IPS-11a (cell line): ENCODE data around the gene KIR2DL1.
"Not testable (repeated sequence)": the region's sequence is repeated elsewhere in the genome, so short reads cannot be mapped to it uniquely, and the experiment has no call there.

ENCODE experiments used
- H3K4me3 ChIP-seq: one replicate; pipeline ENCODE4 v1.5.1; 2013; ENCODE audit warnings: low read depth, low read length, control low read depth

KIR2DL1 gene

GRCh38 chr19:54771018-54771960 is 1.7 kb downstream of the KIR2DL1 start:
- H3K4me3 ChIP-seq, result not testable (repeated sequence)

GRCh38 chr19:54772666-54773065 is 3.1 kb downstream of the KIR2DL1 start:
- not testable (repeated sequence) for H3K4me3 ChIP-seq

- H3K4me3 ChIP-seq, result not testable (repeated sequence)
These were observed 5.7 kb downstream of the KIR2DL1 start for GRCh38 chr19:54775095-54775815.

GRCh38 chr19:54775830-54776229 is 6.2 kb downstream of the KIR2DL1 start:
- not testable (repeated sequence) for H3K4me3 ChIP-seq

GRCh38 chr19:54777851-54778250 is 8.3 kb downstream of the KIR2DL1 start:
- H3K4me3 ChIP-seq, result not testable (repeated sequence)

- H3K4me3 ChIP-seq, result not testable (repeated sequence)
These were observed 9.3 kb downstream of the KIR2DL1 start for GRCh38 chr19:54778896-54779295.

- H3K4me3 ChIP-seq, result not testable (repeated sequence)
These were observed 13.3 kb downstream of the KIR2DL1 start for GRCh38 chr19:54782916-54783315.

- not testable (repeated sequence) for H3K4me3 ChIP-seq
These were observed 16.6 kb downstream of the KIR2DL1 start for GRCh38 chr19:54786091-54786723.

- H3K4me3 ChIP-seq, result not testable (repeated sequence)
These were observed 18.6 kb downstream of the KIR2DL1 start for GRCh38 chr19:54788154-54788553.

GRCh38 chr19:54790711-54791110 is 21.1 kb downstream of the KIR2DL1 start:
- H3K4me3 ChIP-seq, result no peak overlapping the region

- H3K4me3 ChIP-seq, result no peak overlapping the region
These were observed 21.9 kb downstream of the KIR2DL1 start for GRCh38 chr19:54791476-54791875.

- no peak overlapping the region for H3K4me3 ChIP-seq
These were observed 23.2 kb downstream of the KIR2DL1 start for GRCh38 chr19:54792814-54793213.

- no peak overlapping the region for H3K4me3 ChIP-seq
These were observed 26.2 kb downstream of the KIR2DL1 start for GRCh38 chr19:54795758-54796157.

- no peak within 1 kb of the TSS for H3K4me3 ChIP-seq
These were observed 33.8 kb downstream of the KIR2DL1 start, which contains the start of gene KIR2DL4 for GRCh38 chr19:54803410-54803809. Gene KIR2DL4, plus strand, starts transcription at chr19:54803610. Its CDS starts 42 bp downstream, at chr19:54803652.

- H3K4me3 ChIP-seq, result no peak overlapping the region
These were observed 34.5 kb downstream of the KIR2DL1 start for GRCh38 chr19:54804101-54804500.

- H3K4me3 ChIP-seq, result no peak overlapping the region
These were observed 35.0 kb downstream of the KIR2DL1 start for GRCh38 chr19:54804571-54804970.

GRCh38 chr19:54805665-54806515 is 36.3 kb downstream of the KIR2DL1 start:
- no peak overlapping the region for H3K4me3 ChIP-seq

- H3K4me3 ChIP-seq, result no peak overlapping the region
These were observed 36.9 kb downstream of the KIR2DL1 start for GRCh38 chr19:54806516-54806838.

GRCh38 chr19:54814571-54814970 is 45.0 kb downstream of the KIR2DL1 start:
- not testable (repeated sequence) for H3K4me3 ChIP-seq

- not testable (repeated sequence) for H3K4me3 ChIP-seq
These were observed 46.7 kb downstream of the KIR2DL1 start, which contains the start of gene KIR3DL1 for GRCh38 chr19:54816251-54816650. Gene KIR3DL1, plus strand, starts transcription at chr19:54816468.
